Stimulated activated CD8-positive, alpha-beta memory T cell treated with anti-CD3 and anti-CD28 coated beads, Interleukin-15, amount 100 ng/mL, for 4 hours (primary cell): ENCODE measurements around the gene ATG3.
"Not testable (repeated sequence)": the region's sequence is repeated elsewhere in the genome, so short reads cannot be mapped to it uniquely, and the experiment has no call there.

Experiments used
- DNase-seq, 2 donors: peaks; one replicate each; pipeline ENCODE4 v3.0.0-alpha.2; 2020; ENCODE audit warnings: low read depth in 2 of 2

The ATG3 gene

GRCh38 chr3:112498914-112499711, 62.6 kb downstream of the ATG3 start, which contains the start of gene BTLA:
Gene BTLA, minus strand, starts transcription at chr3:112499472. Its CDS starts 114 bp downstream, at chr3:112499358.
- DNase-seq = no peak

DNA sequence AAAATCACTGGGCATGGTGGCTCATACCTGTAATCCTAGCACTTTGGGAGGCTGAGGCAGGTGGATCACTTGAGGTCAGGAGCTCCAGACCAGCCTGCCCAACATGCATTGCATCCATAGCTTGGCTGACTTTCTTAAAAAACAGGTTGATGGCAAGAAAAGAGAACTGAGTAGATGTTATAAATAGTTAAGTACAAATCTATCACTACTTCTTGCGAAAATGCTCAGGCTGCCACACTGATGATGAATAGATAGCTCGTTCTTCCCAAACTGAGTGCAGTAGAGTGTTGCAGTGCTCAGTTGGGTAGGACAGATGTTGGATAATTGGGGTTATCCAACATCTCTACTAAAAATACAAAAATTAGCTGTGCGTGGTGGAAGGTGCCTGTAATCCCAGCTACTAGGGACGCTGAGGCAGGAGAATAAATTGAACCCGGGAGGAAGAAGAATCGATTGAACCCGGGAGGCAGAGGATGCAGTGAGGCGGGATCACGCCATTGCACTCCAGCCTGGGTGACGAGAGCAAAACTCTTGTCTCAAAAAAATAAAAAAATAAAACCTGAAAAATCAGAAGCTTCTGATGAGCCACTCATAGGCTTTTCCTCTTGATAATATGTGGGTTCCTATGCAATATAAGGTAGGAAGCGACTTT, 63.7 kb downstream of the ATG3 start:
- DNase-seq = no peak

GRCh38 chr3:112496366-112497067, 65.2 kb downstream of the ATG3 start:
- no peak for DNase-seq

GRCh38 chr3:112494448-112494767, 67.4 kb downstream of the ATG3 start:
- DNase-seq = not testable (repeated sequence)

DNA sequence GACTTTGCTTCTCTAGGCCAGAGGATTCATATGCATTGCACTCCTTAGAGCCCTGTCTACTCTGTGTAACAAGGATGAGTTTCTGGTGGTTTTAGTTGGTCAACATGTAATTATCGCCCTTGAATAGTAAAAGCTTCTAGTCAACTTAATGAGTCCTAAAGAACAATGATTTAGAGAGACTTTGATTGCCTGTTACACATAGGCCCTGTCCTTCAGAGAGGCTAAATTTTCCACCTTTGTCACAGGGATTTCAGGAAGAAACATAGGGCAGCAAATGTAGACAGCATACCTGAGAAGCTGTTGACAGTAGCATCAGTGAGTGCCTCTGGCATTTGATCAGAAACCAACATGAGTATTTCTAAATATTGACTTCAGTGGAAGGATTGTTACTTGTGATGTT, 69.6 kb downstream of the ATG3 start:
- no peak for DNase-seq

DNA sequence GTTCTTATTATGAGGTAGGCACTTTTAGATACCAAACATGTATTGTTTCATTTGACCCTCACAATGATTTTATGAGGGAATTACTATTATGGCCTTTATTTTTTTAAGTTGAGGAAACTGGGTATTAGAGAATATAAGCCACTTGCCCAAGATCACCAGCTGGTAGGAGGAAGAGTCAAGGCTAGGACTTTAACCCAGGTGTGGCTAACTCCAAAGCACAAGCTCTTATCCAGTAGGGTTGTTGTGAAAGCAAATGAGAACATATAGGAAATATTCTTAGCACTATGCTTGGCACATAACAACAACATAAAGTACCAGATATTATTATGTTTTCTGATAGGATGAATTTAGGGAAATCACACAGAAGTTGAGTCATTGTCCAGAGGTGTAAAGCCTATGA, 70.4 kb downstream of the ATG3 start:
- DNase-seq = no peak

- no peak for DNase-seq
These were observed 71.9 kb downstream of the ATG3 start for GRCh38 chr3:112489674-112490479.

DNA sequence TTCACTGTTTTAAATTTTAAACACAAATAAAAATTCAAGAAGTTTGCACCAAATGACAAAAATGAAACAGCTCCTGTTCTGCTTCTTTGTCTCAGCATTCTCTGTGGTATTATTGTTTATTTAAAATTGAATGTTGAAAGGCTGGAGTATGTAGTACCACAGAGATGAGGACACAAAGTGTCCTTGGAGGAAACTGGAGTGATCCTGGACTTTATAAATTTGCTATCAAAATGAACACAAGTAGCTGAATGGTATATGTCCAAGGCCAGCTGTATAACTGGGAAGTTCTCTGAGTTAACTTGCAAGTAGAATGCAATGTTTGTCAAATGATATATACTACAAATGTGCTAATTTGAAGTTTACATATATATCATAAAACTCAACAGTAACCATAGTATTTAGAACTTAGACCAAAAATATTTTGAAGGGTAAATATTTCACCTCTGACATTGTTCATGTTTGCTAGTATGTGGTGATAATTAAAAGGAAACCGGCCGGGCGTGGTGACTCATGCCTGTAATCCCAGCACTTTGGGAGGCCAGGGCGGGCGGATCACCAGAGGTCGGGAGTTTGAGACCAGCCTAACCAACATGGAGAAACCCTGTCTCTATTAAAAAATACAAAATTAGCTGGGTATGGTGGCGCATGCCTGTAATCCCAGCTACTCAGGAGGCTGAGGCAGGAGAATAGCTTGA, 74.8 kb downstream of the ATG3 start:
- DNase-seq = no peak

DNA sequence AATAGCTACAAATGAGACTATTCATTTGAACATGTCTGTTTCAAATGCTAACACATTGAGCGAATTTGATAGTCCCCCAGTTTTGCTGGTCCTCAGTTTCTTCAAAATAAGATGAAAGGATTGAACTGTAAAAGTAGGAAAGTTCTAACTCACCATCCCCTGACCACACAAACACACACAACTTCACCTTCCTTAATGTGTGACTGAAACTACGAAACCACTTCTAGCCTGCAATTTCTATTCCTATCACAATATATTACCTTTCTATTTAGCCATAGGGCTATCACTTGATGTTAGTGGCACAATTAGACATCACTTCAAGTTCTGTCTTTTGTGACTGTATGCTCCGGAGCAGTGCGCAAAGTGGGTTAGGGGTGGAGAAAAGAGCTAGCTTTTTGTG, 77.4 kb downstream of the ATG3 start:
- no peak for DNase-seq

GRCh38 chr3:112482675-112483074, 79.1 kb downstream of the ATG3 start:
- DNase-seq = no peak
